H9 (cell line): ENCODE data around the gene DNER. TPM values are rescaled to one million over a fixed set of nuclear protein-coding genes. Genes with fewer than 3 reads are reported as not detected.
A peak's percentile ranks its signal among the peaks of the same experiment; 100 is the strongest.

Source experiments
- DNase-seq: peaks from one replicate; pipeline ENCODE4 v3.0.0-alpha.2; 2017
- H2AFZ ChIP-seq: one replicate; pipeline ENCODE4 v1.6.1; 2013; ENCODE audit warnings: mild to moderate bottlenecking, low read length, control low read depth, moderate library complexity
- H2AK5ac ChIP-seq: 2 replicates; pipeline ENCODE4 v1.6.1; 2013; ENCODE audit warnings: low read length, control low read depth, mixed read lengths; ENCODE audit not compliant: insufficient read length
- H2BK120ac ChIP-seq: one replicate; pipeline ENCODE4 v1.6.1; 2013; ENCODE audit warnings: low read depth, mild to moderate bottlenecking, low read length, control low read depth, inconsistent platforms; ENCODE audit not compliant: poor library complexity, severe bottlenecking
- H2BK12ac ChIP-seq: 2 replicates; pipeline ENCODE4 v1.6.1; 2013; ENCODE audit warnings: low read length, control low read depth, mixed read lengths, low read depth; ENCODE audit not compliant: insufficient read length
- H2BK15ac ChIP-seq: 2 replicates; pipeline ENCODE4 v1.6.1; 2013; ENCODE audit warnings: low read depth, low read length, control low read depth
- H2BK20ac ChIP-seq: one replicate; pipeline ENCODE4 v1.6.1; 2013; ENCODE audit warnings: low read depth, mild to moderate bottlenecking, low read length, control low read depth, inconsistent platforms; ENCODE audit not compliant: poor library complexity, severe bottlenecking
- H2BK5ac ChIP-seq: 2 replicates; pipeline ENCODE4 v1.6.1; 2013; ENCODE audit warnings: low read length, control low read depth, mixed read lengths; ENCODE audit not compliant: insufficient read length
- H3K14ac ChIP-seq: 2 replicates; pipeline ENCODE4 v1.6.1; 2013; ENCODE audit warnings: low read length, control low read depth; ENCODE audit not compliant: insufficient read depth
- H3K18ac ChIP-seq: 2 replicates; pipeline ENCODE4 v1.6.1; 2013; ENCODE audit warnings: low read depth, mild to moderate bottlenecking, mixed read lengths, low read length, control low read depth; ENCODE audit not compliant: insufficient read length
- H3K23ac ChIP-seq: 2 replicates; pipeline ENCODE4 v1.6.1; 2013; ENCODE audit warnings: low read length, control low read depth, mixed read lengths, low read depth; ENCODE audit not compliant: insufficient read length
- H3K23me2 ChIP-seq: 2 replicates; pipeline ENCODE4 v1.6.1; 2013; ENCODE audit warnings: low read depth, mild to moderate bottlenecking, mixed read lengths, low read length, control low read depth; ENCODE audit not compliant: insufficient read length, poor library complexity, severe bottlenecking
- H3K27ac ChIP-seq: 2 replicates; pipeline ENCODE4 v1.5.1; 2013; ENCODE audit warnings: low read length, control low read depth, mixed read lengths, low read depth; ENCODE audit not compliant: insufficient read length
- H3K27me3 ChIP-seq: 2 replicates; pipeline ENCODE4 v1.6.1; 2013; ENCODE audit warnings: low read length, control low read depth, inconsistent platforms; ENCODE audit not compliant: insufficient read depth
- H3K4ac ChIP-seq: 2 replicates; pipeline ENCODE4 v1.6.1; 2013; ENCODE audit warnings: low read depth, mild to moderate bottlenecking, control low read depth, inconsistent platforms, low read length, moderate library complexity
- H3K4me1 ChIP-seq: 2 replicates; pipeline ENCODE4 v1.6.1; 2013; ENCODE audit warnings: low read length, control low read depth, inconsistent platforms; ENCODE audit not compliant: insufficient read depth
- H3K4me2 ChIP-seq: 2 replicates; pipeline ENCODE4 v1.6.1; 2013; ENCODE audit warnings: low read length, control low read depth, mixed read lengths; ENCODE audit not compliant: insufficient read length, insufficient read depth
- H3K56ac ChIP-seq: 2 replicates; pipeline ENCODE4 v1.6.1; 2013; ENCODE audit warnings: low read depth, mild to moderate bottlenecking, mixed read lengths, low read length, control low read depth; ENCODE audit not compliant: insufficient read length
- H3K79me1 ChIP-seq: 2 replicates; pipeline ENCODE4 v1.6.1; 2013; ENCODE audit warnings: low read depth, mild to moderate bottlenecking, moderate library complexity, low read length, control low read depth, inconsistent platforms; ENCODE audit not compliant: insufficient read depth, poor library complexity, severe bottlenecking
- H3K79me2 ChIP-seq: 2 replicates; pipeline ENCODE4 v1.6.1; 2013; ENCODE audit warnings: low read length, control low read depth, inconsistent platforms; ENCODE audit not compliant: insufficient read depth
- H3K9ac ChIP-seq: 2 replicates; pipeline ENCODE4 v1.6.1; 2013; ENCODE audit warnings: low read length, control low read depth, mixed read lengths; ENCODE audit not compliant: insufficient read length; ENCODE audit errors: extremely low read depth
- H3K9me3 ChIP-seq: one replicate; pipeline ENCODE4 v1.6.1; 2013; ENCODE audit warnings: low read depth, low read length, inconsistent platforms; ENCODE audit not compliant: control insufficient read depth
- H3T11ph ChIP-seq: one replicate; pipeline ENCODE4 v1.6.1; 2013; ENCODE audit warnings: mild to moderate bottlenecking, low read length, control low read depth, inconsistent platforms
- H4K20me1 ChIP-seq: one replicate; pipeline ENCODE4 v1.6.1; 2013; ENCODE audit not compliant: control insufficient read depth, insufficient read length, insufficient read depth
- H4K5ac ChIP-seq: 2 replicates; pipeline ENCODE4 v1.6.1; 2013; ENCODE audit warnings: low read depth, mild to moderate bottlenecking, mixed read lengths, low read length, control low read depth; ENCODE audit not compliant: insufficient read length
- H4K8ac ChIP-seq: replicated peaks from 2 replicates; pipeline ENCODE4 v1.6.1; 2013; ENCODE audit warnings: low read length, control low read depth, mixed read lengths, low read depth; ENCODE audit not compliant: insufficient read length
- H4K91ac ChIP-seq: 2 replicates; pipeline ENCODE4 v1.6.1; 2013; ENCODE audit warnings: low read depth, mild to moderate bottlenecking, moderate library complexity, mixed read lengths, low read length, control low read depth; ENCODE audit not compliant: insufficient read length
- H3K27ac Mint-ChIP-seq, 3 experiments: 2 replicates in 2 of 3; 3 replicates in 1 of 3; pipeline ENCODE4 v1.8.0; 2020 to 2021; ENCODE audit warnings: mixed read lengths in 3 of 3, mild to moderate bottlenecking in 1 of 3, moderate library complexity in 1 of 3
- H3K27me3 Mint-ChIP-seq: 2 replicates; pipeline ENCODE4 v1.8.0; 2021; ENCODE audit warnings: low read depth, mild to moderate bottlenecking, moderate library complexity, mixed read lengths
- H3K36me3 Mint-ChIP-seq, 3 experiments: 2 replicates in 2 of 3; 3 replicates in 1 of 3; pipeline ENCODE4 v1.8.0; 2020 to 2021; ENCODE audit warnings: low read depth in 3 of 3, mixed read lengths in 3 of 3; ENCODE audit not compliant: insufficient read depth in 1 of 3
- H3K4me1 Mint-ChIP-seq, 2 experiments: 2 replicates each; pipeline ENCODE4 v1.8.0; 2020; ENCODE audit warnings: mixed read lengths in 2 of 2
- H3K4me3 Mint-ChIP-seq, 2 experiments: 2 replicates in 1 of 2; 3 replicates in 1 of 2; pipeline ENCODE4 v1.8.0; 2020 to 2021; ENCODE audit warnings: mild to moderate bottlenecking in 2 of 2, mixed read lengths in 2 of 2, moderate library complexity in 1 of 2
- H3K9me3 Mint-ChIP-seq, 2 experiments: 2 replicates in 1 of 2; 3 replicates in 1 of 2; pipeline ENCODE4 v1.8.0; 2020; ENCODE audit warnings: mild to moderate bottlenecking in 2 of 2, mixed read lengths in 2 of 2, moderate library complexity in 1 of 2
- WGBS: extraction: QIAGEN DNeasy Blood & Tissue Kit; methylation state at CpG from one replicate; pipeline ENCODE4 v1.1.7; 2013; ENCODE audit warnings: missing lambda C conversion rate, low lambda C conversion rate, mixed read lengths; ENCODE audit not compliant: insufficient read length; ENCODE audit errors: extremely low coverage; 5-methylcytosine and 5-hydroxymethylcytosine counted together
- total RNA-seq: library from RNA; stranded (reverse); gene quantifications from 2 replicates; pipeline ENCODE4 v1.2.1, GENCODE V29; 2021
- TF ChIP-seq, protein P1 (sequence below): fragments of 200-600 bp; sonication (generic); conservative IDR thresholded peaks from 3 replicates; pipeline ENCODE4 v1.8.0; 2021; ENCODE audit warnings: antibody characterized with exemption, mild to moderate bottlenecking

DNER gene
- total RNA-seq, 1 experiment from 2014 or later = 1.0 TPM

DNA sequence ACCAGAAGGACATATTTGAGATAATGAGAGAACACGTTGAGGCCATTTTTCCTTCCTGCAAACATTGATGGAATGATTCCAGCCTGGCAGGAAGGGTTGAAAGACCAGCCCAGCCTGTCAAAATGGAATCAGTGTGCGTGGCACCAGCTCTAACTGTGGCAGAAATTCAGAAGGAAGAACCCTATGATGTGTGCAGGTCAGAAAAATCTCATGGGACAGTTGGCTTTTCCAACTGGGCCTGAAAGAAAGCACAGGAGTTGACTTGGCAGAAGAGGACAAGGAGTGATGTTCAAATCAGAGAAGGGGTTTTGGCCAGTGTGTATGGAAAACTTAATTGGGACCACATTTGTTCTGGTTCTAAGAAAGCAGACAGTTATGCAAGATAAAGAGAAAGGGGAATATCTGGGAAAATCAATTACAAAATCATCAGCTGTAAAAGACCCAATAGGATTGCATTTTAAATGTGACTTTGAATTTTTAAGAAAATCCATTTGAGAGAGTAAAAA lies 250.5 kb downstream of the DNER start:
- no CpG with 5 or more reads among the region's 2 CpGs for WGBS

More for the DNA sequence above, 250.5 kb downstream of the DNER start:
- Histone ChIP-seq H3K23ac (no peak overlapping the region), H3K9ac (no peak overlapping the region), H3K4ac (no peak overlapping the region), H3K18ac (no peak overlapping the region), H2AFZ (no peak overlapping the region), H4K91ac (no peak overlapping the region), H3K56ac (no peak overlapping the region), H3K79me2 (no peaks in the 10 kb centered on the region), H3K4me1 (no peaks in the 10 kb centered on the region), H2BK120ac (no peak overlapping the region), H2BK15ac (no peak overlapping the region), H3K4me2 (no peak overlapping the region), H4K20me1 (no peaks in the 10 kb centered on the region), H3K79me1 (no peaks in the 10 kb centered on the region), H3K27me3 (no peaks in the 10 kb centered on the region), H2BK20ac (no peak overlapping the region), H3K27ac (no peak overlapping the region), H4K5ac (no peak overlapping the region), H4K8ac (no peak overlapping the region), H3K14ac (no peak overlapping the region), H2AK5ac (no peak overlapping the region), H3K23me2 (no peaks in the 10 kb centered on the region), H2BK5ac (no peak overlapping the region), H2BK12ac (no peak overlapping the region), H3K9me3 (no peaks in the 10 kb centered on the region), H3T11ph (no peak overlapping the region)
- 0 out of 7 replicates have a peak overlapping the region, but pooled peaks of 1 of the 3 experiments have one; percentile 36 for H3K27ac Mint-ChIP-seq
- TF ChIP-seq, protein P1, sequence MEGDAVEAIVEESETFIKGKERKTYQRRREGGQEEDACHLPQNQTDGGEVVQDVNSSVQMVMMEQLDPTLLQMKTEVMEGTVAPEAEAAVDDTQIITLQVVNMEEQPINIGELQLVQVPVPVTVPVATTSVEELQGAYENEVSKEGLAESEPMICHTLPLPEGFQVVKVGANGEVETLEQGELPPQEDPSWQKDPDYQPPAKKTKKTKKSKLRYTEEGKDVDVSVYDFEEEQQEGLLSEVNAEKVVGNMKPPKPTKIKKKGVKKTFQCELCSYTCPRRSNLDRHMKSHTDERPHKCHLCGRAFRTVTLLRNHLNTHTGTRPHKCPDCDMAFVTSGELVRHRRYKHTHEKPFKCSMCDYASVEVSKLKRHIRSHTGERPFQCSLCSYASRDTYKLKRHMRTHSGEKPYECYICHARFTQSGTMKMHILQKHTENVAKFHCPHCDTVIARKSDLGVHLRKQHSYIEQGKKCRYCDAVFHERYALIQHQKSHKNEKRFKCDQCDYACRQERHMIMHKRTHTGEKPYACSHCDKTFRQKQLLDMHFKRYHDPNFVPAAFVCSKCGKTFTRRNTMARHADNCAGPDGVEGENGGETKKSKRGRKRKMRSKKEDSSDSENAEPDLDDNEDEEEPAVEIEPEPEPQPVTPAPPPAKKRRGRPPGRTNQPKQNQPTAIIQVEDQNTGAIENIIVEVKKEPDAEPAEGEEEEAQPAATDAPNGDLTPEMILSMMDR = no peak
- H3K36me3 Mint-ChIP-seq = no peaks in the 10 kb centered on the region
- DNase-seq = no peak
- H3K4me3 Mint-ChIP-seq = no peak overlapping the region
- H3K9me3 Mint-ChIP-seq = no peaks in the 10 kb centered on the region
- H3K4me1 Mint-ChIP-seq = peaks cover 2 to 10% of the 10 kb centered on the region in 2 experiments; a peak in 3 of 4 replicates
- H3K27me3 Mint-ChIP-seq = no peaks in the 10 kb centered on the region; the same call in 1 of the 2 replicates
